ENCODE measurements around the gene SAP30BP. TPM values are rescaled to one million over a fixed set of nuclear protein-coding genes. Genes with fewer than 3 reads are reported as not detected.

The SAP30BP gene
- total and polyA plus RNA-seq, 2 of the 13 experiments (the other 11 are each of a cell fraction or from before 2014, with no cell fraction given): 67.7 to 99.4 TPM

DNA sequence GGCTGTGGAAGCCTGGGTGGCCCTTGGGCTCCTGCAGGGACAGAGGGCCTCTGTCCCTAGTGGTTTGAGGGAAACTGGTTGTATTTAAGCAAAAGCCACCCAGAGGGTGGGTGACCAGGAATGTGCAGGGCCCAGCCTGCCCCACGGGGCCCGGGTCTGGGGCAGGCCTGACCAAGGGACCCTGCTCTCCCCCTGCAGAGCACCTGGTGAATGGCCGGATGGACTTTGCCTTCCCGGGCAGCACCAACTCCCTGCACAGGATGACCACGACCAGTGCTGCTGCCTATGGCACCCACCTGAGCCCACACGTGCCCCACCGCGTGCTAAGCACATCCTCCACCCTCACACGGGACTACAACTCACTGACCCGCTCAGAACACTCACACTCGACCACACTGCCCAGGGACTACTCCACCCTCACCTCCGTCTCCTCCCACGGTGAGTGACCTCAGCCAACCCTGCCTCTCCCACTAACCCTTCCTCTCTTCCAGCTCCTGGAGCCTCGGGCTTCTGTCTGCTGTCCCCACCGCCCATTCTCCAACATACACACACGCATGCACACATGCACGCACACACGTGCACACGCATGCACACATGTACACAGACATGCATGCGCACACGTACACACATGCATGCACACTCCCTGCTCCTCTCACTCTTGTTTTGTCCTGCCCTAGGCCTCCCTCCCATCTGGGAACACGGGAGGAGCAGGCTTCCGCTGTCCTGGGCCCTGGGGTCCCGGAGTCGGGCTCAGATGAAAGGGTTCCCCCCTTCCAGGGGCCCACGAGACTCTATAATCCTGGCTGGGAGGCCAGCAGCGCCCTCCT is 87.5 kb downstream of the SAP30BP start (continued):
- TF ChIP-seq, protein P1, sequence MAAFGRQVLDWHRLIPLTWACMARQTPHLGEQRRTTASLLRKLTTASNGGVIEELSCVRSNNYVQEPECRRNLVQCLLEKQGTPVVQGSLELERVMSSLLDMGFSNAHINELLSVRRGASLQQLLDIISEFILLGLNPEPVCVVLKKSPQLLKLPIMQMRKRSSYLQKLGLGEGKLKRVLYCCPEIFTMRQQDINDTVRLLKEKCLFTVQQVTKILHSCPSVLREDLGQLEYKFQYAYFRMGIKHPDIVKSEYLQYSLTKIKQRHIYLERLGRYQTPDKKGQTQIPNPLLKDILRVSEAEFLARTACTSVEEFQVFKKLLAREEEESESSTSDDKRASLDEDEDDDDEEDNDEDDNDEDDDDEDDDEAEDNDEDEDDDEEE (CRISPR knock-in tag; IDR thresholded peaks at IDR 0.05): 0 out of 2 replicates have a peak, but pooled peaks have one; percentile 8
- TF ChIP-seq MIER2 (CRISPR knock-in tag; IDR thresholded peaks at IDR 0.05): no peak
- TF ChIP-seq HDAC1 (CRISPR knock-in tag; IDR thresholded peaks at IDR 0.05): 0 out of 2 replicates have a peak, but pooled peaks have one; percentile 26
- peak; percentile 85 for TF ChIP-seq AGO1 (IDR thresholded peaks at IDR 0.05; ENCODE audit: low read depth, low read length, poor library complexity, severe bottlenecking)
- no peak; the same call in 1 of the 2 replicates for TF ChIP-seq RFXAP (CRISPR knock-in tag; IDR thresholded peaks at IDR 0.05; ENCODE audit: borderline replicate concordance)
- TF ChIP-seq, protein P2, sequence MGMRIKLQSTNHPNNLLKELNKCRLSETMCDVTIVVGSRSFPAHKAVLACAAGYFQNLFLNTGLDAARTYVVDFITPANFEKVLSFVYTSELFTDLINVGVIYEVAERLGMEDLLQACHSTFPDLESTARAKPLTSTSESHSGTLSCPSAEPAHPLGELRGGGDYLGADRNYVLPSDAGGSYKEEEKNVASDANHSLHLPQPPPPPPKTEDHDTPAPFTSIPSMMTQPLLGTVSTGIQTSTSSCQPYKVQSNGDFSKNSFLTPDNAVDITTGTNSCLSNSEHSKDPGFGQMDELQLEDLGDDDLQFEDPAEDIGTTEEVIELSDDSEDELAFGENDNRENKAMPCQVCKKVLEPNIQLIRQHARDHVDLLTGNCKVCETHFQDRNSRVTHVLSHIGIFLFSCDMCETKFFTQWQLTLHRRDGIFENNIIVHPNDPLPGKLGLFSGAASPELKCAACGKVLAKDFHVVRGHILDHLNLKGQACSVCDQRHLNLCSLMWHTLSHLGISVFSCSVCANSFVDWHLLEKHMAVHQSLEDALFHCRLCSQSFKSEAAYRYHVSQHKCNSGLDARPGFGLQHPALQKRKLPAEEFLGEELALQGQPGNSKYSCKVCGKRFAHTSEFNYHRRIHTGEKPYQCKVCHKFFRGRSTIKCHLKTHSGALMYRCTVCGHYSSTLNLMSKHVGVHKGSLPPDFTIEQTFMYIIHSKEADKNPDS (CRISPR knock-in tag; IDR thresholded peaks at IDR 0.05): no peak; the same call in 1 of the 2 replicates
- no peak for TF ChIP-seq ZFP36 (IDR thresholded peaks at IDR 0.05; ENCODE audit: borderline replicate concordance, low read depth, low read length, partially characterized antibody)
- 0 out of 2 replicates have a peak, but pooled peaks have one; percentile 43 for TF ChIP-seq RBAK (CRISPR knock-in tag; IDR thresholded peaks at IDR 0.05)
- peak; percentile 29; the same call in 1 of the 2 replicates for TF ChIP-seq ZNF766 (CRISPR knock-in tag; IDR thresholded peaks at IDR 0.05; ENCODE audit: borderline replicate concordance)
- 0 out of 2 replicates have a peak, but pooled peaks have one; percentile 9 for TF ChIP-seq NKX3-1 (CRISPR knock-in tag; IDR thresholded peaks at IDR 0.05)
- TF ChIP-seq ZNF616 (CRISPR knock-in tag; IDR thresholded peaks at IDR 0.05; ENCODE audit: low read depth): peak; percentile 97
- TF ChIP-seq RCOR2 (CRISPR knock-in tag; IDR thresholded peaks at IDR 0.05): no peak
- TF ChIP-seq SALL2 (CRISPR knock-in tag; IDR thresholded peaks at IDR 0.05): peak; percentile 0; the same call in 1 of the 2 replicates
- TF ChIP-seq ZIK1 (CRISPR knock-in tag; IDR thresholded peaks at IDR 0.05; ENCODE audit: borderline replicate concordance, low read depth): no peak
- TF ChIP-seq, protein P3, sequence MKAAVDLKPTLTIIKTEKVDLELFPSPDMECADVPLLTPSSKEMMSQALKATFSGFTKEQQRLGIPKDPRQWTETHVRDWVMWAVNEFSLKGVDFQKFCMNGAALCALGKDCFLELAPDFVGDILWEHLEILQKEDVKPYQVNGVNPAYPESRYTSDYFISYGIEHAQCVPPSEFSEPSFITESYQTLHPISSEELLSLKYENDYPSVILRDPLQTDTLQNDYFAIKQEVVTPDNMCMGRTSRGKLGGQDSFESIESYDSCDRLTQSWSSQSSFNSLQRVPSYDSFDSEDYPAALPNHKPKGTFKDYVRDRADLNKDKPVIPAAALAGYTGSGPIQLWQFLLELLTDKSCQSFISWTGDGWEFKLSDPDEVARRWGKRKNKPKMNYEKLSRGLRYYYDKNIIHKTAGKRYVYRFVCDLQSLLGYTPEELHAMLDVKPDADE (CRISPR knock-in tag; IDR thresholded peaks at IDR 0.05): no peak
- TF ChIP-seq ZNF124 (CRISPR knock-in tag; IDR thresholded peaks at IDR 0.05): no peak; the same call in 1 of the 2 replicates
- TF ChIP-seq, protein P4, sequence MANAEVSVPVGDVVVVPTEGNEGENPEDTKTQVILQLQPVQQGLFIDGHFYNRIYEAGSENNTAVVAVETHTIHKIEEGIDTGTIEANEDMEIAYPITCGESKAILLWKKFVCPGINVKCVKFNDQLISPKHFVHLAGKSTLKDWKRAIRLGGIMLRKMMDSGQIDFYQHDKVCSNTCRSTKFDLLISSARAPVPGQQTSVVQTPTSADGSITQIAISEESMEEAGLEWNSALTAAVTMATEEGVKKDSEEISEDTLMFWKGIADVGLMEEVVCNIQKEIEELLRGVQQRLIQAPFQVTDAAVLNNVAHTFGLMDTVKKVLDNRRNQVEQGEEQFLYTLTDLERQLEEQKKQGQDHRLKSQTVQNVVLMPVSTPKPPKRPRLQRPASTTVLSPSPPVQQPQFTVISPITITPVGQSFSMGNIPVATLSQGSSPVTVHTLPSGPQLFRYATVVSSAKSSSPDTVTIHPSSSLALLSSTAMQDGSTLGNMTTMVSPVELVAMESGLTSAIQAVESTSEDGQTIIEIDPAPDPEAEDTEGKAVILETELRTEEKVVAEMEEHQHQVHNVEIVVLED (CRISPR knock-in tag; IDR thresholded peaks at IDR 0.05; ENCODE audit: borderline replicate concordance): peak; percentile 46; the same call in 1 of the 2 replicates
- TF ChIP-seq, protein P5, sequence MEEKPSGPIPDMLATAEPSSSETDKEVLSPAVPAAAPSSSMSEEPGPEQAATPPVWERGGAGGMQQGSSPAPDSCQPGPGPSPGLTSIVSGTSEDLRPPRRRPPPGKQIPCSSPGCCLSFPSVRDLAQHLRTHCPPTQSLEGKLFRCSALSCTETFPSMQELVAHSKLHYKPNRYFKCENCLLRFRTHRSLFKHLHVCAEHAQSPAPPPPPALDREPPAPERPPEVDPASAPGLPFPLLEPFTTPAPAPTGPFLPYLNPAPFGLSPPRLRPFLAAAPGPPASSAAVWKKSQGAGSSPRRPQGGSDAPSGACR (CRISPR knock-in tag; IDR thresholded peaks at IDR 0.05): no peak
- no peak for TF ChIP-seq RFXANK (CRISPR knock-in tag; IDR thresholded peaks at IDR 0.05)
- TF ChIP-seq, protein P6, sequence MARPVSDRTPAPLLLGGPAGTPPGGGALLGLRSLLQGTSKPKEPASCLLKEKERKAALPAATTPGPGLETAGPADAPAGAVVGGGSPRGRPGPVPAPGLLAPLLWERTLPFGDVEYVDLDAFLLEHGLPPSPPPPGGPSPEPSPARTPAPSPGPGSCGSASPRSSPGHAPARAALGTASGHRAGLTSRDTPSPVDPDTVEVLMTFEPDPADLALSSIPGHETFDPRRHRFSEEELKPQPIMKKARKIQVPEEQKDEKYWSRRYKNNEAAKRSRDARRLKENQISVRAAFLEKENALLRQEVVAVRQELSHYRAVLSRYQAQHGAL (CRISPR knock-in tag; IDR thresholded peaks at IDR 0.05; ENCODE audit: not compliant biosample characterization): no peak
- no peak for TF ChIP-seq ESRRA (CRISPR knock-in tag; IDR thresholded peaks at IDR 0.05; ENCODE audit: low read depth)
